Dermis microvascular lymphatic vessel endothelial cell (primary cell): ENCODE results near the gene PCYT1A. TPM values are rescaled to one million over a fixed set of nuclear protein-coding genes. Genes with fewer than 3 reads are reported as not detected.

Experiments
- DNase-seq, 2 donors: peaks; one replicate each; pipeline versions ENCODE4 v3.0.0 to v3.0.0-alpha.2; 2010; ENCODE audit warnings: low read depth in 2 of 2
- total RNA-seq: library from RNA; depleted of rRNA; stranded (reverse); fragments of >200 nt; gene quantifications from 2 replicates; pipeline ENCODE4 v1.2.1, GENCODE V29; 2014

Gene PCYT1A
- total RNA-seq, 1 donor from 2014 or later: 48.7 TPM

DNA sequence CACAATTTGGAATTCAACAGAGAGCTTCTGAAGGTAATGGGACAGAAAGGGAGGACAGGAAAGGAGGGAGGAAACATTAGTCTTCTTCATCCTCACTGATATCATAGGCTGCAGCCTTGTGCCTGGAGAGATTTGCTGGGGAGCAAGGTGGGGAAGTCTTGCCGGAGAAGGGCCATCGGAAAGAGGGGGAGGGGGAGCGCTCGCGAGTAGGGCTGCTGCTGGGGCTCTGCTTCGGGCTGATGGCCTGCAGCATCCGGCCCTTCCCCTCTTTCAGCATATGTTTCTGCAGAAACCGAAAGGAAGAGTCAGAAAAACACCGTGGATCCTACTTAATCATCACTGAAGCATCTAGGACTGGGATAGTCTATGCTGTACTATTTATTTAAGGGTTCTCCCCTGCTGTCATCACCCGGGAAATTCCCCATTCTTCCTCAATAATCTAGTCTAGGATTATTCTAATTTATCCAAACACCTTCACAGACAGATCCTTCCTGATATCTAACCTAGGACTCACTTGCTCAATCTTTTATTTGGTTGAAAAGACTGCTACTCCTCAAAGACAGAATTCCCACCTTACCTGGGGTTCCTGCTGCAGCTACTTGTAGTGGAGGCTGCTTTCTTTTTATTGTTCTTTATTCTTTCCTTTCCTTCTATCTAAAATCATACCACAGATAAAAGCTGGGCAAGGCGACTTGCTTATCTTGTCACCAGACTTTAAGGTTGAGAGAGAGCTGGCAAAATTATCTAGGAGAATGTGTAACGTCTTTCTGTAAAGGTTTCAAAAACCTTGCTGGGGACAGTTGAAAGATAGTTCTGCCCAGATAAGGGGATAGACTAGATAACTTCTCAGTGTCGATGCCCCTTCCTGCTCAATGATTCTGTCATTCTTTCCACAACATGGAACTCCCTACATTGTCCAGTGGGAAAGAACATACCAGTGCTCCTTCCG, 48.6 kb downstream of the PCYT1A start:
- no peak for DNase-seq

DNA sequence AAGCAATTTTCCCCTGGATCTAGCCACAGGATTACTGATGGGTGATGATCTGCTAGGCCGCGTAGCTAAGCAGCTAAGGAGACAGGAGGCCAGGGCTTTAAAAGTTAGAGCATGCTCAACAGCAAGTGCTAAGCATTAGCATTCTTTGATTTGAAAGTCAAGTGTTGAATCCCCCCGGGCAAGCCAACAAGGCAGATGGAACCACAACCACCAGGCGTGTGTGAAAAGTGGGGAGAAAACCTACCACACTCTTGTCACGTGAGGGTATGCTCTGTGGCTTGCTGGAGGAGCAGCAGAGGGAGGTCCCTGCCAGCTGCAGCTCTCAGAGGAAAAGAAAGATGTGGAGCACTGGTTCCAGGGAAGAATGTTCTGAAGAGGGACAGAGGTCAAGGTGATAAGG, 50.3 kb downstream of the PCYT1A start:
- no peak for DNase-seq

DNA sequence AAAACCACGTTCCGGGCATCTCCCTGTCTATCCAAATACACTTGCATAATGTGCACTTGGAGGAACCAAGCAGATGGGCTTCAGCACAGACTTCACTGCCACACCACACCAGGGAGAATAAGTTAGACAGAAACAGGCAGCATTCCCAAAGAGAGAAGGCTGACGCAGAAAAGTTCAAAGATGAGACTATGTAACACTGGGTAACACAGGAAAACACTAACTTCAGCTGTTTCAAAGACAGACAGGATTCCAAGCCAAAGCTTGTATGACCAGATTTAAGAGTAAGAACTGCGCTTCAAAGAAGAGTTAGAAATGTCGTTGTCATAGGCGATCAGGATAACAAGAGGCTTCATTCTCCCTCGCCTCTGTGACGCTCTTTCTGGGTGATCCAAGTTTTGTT, 51.3 kb downstream of the PCYT1A start:
- no peak for DNase-seq

DNA sequence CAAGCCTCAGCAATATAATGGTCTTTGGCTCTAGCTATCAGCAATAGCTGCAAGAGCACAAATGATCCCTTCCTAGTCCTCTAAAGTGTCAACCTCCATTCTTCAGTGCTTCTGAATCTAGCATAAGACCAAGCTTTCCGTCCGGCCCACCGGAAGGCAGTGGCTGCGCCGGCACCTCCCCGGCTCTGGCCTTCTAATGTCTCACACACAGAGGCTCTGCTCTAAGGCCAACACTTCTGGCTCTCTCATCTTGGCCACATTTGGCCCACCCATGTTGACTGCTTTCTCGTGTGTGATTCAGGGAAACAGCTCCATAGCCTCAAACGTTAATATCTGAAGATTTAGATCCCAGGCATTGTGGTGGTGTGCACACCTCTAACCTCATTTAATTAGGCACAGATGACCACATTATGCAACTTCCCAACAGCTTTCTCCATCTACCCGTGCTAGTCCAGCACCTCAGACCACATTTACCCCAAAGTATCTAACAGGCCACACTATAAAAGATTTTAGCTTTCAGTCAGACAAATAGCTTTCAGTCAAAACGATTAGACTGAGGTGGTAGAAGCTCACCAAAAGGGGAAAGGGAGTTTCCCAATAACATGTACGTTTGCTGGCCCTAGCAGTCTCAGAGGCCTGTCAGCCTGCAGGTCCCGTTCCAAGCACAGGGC, 51.9 kb downstream of the PCYT1A start:
- DNase-seq: no peak

DNA sequence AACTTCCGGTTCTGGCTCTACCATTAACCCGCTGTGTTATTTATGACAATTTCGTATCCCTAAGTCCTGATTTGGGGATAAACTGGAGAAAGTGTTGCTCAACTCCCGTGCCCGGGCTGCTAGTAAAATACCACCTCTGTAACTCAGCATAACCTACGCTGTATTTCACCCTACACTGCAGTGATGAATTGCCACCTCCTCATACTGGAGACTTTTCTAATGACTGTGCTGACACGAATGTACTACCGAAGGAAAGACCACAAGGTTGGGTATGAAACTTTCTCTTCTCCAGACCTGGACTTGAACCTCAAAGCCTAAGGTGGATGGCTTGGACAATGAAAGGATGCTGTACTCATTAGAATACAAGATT, 54.7 kb downstream of the PCYT1A start:
- DNase-seq: no peak

DNA sequence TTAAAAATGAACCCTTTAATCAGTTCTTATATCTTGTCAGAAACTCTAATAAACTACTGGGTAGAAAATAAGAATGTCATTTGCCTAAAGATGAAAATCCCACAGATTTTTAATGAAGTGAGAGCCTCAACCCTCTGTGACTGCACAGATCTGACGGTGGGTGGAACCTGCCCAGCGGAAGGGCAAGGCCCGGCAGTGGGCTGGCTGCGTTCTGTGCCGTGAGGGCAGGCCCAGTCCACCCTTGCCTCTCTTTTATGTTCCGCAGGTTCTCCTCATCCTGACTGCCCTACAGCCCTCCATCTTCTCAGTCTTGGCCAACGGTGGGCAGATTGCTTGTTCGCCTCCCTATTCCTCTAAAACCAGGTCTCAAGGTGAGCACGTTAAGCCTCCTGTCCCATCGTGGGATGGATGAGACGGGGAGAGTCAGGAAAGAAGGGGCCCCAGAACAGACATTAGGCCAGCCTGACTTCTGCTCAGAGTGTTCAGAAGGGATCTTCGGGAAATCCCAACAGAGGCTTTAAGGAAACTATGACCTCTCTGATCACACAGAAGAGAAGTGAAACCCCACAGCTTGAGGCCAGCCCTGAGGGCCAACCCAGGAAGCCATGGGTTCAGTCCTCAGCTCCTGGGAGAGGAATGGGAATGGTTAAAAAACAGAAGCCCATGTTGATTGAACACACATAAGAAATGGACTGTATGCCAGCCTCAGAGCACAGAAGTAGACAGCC, 55.2 kb downstream of the PCYT1A start:
- no peak for DNase-seq

DNA sequence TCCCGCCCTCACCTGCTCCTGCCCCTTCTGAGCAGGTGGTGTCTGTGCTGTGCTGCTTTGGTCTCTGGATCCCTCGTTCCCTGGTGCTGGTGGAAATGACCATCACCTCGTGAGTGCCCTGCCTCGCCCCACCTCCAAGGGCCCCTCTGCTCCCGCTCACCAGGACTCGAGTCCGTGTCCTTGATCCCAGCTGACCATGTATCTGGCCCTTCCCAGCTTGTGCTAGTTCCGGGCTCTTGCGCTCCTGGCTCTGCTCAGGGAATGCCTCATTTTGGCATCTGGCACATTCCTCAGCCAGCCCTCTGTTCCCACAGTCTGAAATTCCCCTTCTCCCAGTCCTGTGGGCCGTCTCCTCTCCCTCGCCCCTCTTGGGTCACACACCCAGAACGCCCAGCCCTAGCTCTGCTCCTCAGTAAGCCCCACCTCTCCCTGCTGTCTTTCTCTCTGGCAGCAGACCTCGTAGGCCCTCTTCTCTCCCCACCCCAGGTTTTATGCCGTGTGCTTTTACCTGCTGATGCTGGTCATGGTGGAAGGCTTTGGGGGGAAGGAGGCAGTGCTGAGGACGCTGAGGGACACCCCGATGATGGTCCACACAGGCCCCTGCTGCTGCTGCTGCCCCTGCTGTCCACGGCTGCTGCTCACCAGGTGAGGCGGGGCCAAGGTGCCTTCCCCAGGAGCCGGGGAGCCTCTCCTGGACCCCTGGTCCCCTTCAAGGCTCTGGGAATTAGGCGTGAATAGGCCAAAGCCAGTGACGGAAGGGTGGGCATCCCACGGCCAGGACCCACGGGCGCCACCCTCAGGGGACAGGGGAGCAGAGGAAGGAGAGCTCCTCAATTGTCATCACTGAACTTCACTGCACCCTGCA, 59.7 kb downstream of the PCYT1A start:
- DNase-seq: no peak

DNA sequence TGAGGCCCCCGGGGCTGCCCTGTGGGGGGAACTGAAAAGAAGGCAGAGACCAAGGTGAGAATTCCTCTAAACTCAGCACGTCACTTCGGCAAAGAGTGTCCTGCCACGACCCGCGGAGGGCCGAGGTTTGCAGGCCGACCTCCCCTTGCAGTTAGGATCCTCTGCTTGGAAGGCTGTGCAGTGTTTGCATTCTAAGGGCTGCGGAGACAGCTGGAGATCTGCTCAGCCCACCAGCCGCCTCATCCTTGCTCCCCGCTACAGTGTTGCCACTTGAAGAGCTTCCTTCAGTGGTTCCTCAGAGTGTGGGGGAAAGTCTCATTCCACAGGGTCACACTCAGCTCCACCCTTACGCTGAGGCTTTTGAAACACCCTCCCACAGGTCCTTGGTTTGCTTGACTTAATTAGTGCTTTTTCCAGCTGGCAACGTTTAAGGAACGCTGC, 60.4 kb downstream of the PCYT1A start:
- no peak for DNase-seq

DNA sequence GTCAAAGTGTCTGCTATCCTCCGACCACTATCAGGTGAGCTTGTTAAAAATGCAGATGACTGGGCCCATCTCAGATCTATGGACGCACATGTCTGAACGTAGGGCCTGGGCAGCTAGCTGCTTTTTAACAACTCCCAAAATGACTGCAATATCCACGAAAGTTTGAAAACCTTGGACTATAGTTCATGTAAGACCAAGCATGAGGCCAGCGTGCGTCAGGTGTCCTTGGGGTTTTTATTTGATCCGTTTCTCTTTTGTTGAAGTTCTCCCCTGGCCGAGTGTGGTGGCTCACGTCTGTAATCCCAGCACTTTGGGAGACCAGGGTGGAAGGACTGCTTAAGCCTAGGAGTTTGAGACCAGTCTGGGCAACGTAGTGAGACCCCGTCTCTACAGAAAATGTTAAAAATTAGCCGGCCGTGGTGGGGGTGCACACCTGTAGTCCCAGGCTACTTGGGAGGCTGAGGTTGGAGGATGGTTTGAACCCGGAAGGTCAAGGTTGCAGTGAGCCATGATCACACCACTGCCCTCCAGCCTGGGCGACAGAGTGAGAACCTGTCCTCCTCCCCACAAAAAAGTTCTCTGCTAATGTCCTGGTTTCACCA, 61.7 kb downstream of the PCYT1A start:
- DNase-seq: no peak

DNA sequence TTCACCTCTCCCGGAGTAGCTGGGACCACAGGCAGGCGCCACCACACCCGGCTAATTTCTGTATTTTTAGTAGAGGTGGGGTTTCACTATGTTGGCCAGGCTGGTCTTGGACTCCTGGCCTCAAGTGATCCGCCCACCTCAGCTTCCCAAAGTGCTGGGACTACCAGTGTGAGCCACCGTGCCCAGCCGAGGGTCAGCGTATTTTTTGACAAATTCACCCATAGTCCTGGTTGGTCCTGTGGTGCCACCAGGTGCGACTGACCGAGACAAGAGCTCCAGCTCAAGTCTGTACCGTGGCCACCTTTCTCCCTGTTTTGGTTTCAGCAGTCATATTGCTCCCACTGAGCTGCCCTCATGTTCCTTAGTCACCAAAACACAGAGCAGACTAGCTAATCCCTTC, 62.4 kb downstream of the PCYT1A start:
- DNase-seq: no peak

DNA sequence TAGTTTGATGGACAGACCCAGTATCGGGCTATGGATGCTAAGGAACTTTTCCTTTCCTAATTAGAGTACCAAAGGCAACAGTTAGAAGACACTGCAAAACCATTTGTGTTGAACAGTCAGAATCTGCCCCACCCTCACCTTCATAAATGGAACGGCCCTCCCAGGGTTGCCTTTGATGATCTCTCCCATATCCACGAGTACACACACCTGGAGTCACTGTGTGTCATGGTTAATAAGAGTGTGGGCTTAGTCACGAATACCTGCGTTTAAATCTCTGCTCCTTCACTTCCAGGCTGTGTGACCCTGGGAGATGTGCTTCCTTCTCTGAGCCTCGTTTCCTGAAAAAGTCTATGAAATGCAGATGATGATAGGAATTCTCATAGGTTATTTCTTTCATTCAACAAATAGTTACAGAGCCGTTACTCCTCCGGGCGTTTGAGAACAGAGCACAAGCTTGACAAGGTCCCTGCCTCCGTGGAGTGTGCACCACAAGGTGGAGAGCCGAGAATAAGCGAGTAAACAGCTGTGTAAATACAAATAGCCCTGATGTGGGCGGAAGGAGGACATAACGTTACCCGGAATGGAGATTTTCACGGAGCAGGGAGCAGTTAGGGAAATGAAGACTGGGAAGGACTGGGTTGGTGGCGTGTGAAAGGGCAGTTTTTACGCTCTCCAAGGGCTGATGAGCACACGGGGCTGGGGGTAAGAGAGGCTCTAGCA, 64.5 kb downstream of the PCYT1A start:
- DNase-seq: no peak

DNA sequence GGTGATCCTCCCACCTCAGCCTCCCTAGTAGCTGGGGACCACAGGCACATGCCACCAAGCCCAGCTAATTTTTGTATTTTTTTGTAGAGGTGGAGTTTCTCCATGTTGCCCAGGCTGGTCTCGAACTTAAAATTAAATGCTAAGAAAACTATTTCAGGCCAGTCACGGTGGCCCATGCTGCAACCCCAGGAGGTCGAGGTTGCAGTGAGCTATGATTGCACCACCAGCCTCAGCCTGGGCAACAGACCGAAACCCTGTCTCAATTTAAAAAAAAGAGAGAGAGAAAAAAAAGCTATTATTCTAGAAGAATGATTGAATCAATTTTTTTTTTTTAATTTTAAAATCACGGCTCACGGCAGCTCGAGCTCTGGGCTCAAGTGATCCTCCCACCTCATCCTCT, 66.5 kb downstream of the PCYT1A start:
- DNase-seq: no peak

DNA sequence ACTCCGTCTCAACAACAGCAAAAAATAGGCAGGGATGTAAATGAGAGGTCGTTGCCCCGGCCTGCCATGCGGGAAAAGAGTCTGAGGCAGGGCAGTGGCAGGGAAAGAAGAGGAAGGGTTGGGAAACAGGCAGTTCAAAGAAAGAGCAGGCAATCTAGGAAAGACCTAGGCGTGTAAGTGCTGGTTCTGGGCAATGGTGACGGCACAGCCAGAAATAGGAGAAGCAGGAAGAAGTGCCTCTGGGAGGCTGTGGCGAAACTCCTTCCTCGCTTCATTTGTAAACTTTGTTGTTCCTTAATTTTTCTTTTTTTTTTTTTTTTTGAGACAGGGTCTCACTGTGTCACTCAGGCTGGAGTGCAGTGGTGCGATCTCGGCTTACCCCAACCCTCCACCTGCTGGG, 66.9 kb downstream of the PCYT1A start:
- no peak for DNase-seq

DNA sequence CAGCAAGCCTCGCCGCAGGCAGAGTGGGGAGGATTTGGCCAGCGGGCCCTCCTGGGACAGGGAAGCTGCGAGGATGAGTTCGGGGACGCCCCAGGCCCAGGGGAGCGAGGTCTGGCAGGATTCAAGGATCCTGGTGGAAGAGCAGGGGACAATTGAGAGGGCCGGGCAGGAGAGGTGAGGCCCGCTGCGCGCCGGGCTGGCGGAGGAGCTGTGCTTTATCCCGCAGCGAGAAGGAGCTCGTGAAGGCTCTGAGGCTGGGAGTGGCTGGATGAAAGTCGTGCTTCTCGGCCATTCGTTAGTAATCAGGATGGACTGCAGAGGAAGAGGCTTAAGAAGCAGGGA, 67.6 kb downstream of the PCYT1A start:
- DNase-seq: no peak

DNA sequence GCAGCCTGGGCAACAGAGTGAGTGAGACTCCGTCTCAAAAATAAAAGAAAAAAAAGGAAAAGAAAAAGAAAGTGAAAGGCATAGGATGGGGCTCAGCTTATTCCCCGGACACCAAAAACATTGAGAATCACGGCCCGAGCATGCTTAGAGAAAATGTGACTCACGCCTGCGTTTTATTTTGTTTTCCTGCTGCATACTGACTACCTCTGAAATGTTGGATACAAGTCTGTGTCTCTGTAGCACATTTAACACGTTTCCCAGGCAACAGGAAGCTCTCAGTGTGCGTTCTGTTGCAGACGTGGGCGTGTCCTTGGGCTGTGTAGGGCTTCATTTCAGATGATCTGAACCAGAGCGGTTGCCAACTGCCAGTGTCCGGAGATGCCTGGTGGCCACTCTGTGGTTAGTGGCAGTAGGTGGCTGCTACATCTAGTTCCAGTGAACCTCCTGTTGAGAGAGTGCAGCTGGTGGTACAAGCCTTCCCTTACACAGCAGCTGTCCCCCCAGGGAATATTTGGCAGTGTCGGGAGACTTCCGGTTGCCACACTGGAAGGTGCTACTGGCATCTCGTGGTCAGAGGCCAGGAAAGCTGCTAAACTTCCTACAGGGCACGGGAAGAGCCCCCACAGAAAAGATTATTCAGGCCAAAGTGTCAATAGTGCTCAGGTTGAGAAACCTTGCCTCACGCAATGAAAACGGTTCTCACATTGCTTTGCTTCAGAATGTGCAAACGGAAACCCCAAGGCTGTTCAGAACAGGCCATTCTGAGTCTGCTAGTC, 68.1 kb downstream of the PCYT1A start:
- peak; percentile 95 for DNase-seq

DNA sequence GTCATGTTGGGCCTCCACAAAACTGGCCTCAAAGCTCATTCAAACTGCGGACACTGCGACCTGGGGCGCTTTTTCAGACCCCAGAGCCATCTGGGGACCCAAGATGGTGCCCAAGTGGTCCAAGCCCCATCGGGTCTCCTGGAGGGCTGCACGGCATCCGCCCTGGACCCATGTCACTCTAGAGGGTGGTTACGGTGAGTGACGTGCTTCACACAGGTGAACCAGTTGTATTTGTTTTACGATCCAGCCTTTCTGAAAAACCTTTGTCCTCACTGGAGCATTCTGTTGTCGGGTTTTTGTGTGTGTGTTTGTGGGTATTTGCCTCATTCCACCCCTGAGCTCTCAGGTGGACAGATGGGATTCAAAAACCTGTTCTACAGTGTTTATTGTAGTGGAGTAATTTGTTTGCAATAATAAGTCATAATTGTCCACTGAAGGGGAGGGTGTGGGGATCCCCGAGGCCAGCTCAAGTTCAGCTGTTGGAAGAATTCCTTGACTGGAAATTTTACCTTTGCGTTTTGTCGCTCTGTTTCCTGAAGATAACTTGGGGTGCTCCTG, 69.3 kb downstream of the PCYT1A start:
- no peak for DNase-seq

DNA sequence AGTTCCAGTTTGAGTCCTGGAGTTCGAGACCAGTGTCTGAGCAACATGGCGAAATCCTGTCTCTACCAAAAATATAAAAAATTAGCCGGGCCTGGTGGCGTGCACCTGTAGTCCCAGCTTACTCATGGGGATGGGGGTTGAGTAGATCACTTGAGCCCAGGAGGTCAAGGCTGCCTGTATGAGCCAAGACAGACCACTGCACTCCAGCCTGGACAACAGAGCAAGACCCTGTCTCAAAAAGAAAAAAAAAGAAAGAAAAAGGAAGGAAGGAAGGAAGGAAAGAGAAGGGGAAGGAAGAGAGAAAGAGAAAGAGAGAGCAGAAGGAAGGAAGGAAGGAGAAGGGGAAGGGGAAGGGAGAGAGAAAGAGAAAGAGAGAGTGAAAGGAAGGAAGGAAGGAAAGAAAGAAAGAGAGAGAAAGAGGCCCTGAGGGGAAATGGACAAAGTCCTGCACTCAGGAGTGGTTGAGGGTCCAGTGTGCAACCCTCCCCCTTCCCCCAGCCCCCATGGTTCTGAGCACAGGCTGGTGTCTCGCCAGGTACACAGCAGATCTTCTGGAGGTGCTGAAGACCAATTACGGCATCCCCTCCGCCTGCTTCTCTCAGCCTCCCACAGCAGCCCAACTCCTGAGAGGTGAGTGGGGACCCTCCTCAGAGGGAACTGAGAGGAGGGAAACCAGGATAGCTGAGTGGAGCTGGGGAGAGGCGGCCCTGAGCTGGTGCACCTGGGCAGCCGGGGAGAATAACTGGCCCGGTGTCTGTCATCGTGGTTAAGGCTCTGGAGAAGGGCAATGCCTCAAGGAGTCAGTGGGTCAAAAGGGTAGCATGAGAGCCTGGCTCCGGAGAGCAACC, 70.0 kb downstream of the PCYT1A start:
- no peak for DNase-seq

DNA sequence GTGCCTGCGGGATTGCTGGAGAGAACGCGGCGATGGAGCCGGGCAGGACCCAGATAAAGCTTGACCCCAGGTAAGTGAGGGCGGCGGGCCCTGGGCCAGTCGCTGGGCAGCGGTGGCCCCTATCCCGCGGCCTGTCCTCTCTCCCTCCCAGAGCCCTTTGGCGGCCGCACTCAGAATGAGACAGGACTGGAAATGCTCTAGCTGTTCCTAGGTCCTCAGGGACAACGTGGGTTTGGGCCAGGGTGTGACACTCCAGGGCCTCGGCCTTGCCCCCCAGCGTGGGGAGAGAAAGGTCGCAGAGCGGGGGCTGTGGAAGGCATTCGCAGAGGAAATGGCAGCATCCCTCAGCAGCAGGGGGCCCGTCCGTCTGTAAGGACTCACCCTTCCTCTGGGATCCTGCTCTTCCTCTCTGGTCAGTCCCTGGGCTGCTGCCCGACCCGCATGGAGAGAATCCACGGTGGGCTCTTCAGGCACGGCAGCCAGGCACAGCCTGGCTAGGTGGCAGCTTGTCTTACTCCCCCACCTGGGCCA, 70.8 kb downstream of the PCYT1A start:
- no peak for DNase-seq
